GM06990 (cell line): ENCODE data around the gene B3GAT3.
"Not testable (repeated sequence)": the region's sequence is repeated elsewhere in the genome, so short reads cannot be mapped to it uniquely, and the experiment has no call there.

Source experiments
- DNase-seq: peaks from one replicate; pipeline ENCODE4 v3.0.0-alpha.2; 2011; ENCODE audit not compliant: insufficient read length; ENCODE audit errors: extremely low read depth
- H3K27me3 ChIP-seq: replicated peaks from 2 replicates; pipeline ENCODE4 v1.6.0; 2011; ENCODE audit warnings: low read length; ENCODE audit not compliant: control insufficient read depth, insufficient read depth
- H3K36me3 ChIP-seq: 2 replicates; pipeline ENCODE4 v1.5.1; 2011; ENCODE audit warnings: low read length; ENCODE audit not compliant: control insufficient read depth, insufficient read depth
- H3K4me3 ChIP-seq: replicated peaks from 2 replicates; pipeline ENCODE4 v1.5.1; 2011; ENCODE audit warnings: low read depth, mild to moderate bottlenecking, control low read depth, low read length
- CTCF ChIP-seq: IDR thresholded peaks from 2 replicates; pipeline ENCODE4 v1.5.1; 2011; ENCODE audit warnings: low read length, control low read depth, mild to moderate bottlenecking, inconsistent platforms; ENCODE audit not compliant: insufficient read depth, poor library complexity, severe bottlenecking

B3GAT3 gene

GRCh38 chr11:62574363-62575071 is 47.3 kb downstream of the B3GAT3 start:
- Histone ChIP-seq H3K36me3 (peaks cover 28% of the 10 kb centered on the region), H3K27me3 (no peaks in the 10 kb centered on the region), H3K4me3 (peak overlapping the region; percentile 71)
- no peak for TF ChIP-seq CTCF
- no peak for DNase-seq

- Histone ChIP-seq H3K4me3 (peak within 1 kb of the TSS; percentile 85), H3K36me3 (peaks cover 28% of the 10 kb centered on the region), H3K27me3 (no peaks in the 10 kb centered on the region)
- DNase-seq: peak; percentile 99
- TF ChIP-seq CTCF: no peak
These were observed 48.0 kb downstream of the B3GAT3 start, which contains the start of gene EEF1G for GRCh38 chr11:62573592-62574362. EEF1G (minus strand) TSS chr11:62573891; CDS start chr11:62573842, 49 bp downstream.

- no peak for TF ChIP-seq CTCF
- H3K4me3 ChIP-seq: peak overlapping the region; percentile 85
- DNase-seq: no peak
- H3K36me3 ChIP-seq: peaks cover 24% of the 10 kb centered on the region
- H3K27me3 ChIP-seq: no peaks in the 10 kb centered on the region
These were observed 48.7 kb downstream of the B3GAT3 start for GRCh38 chr11:62573006-62573591.

GRCh38 chr11:62572431-62572830 is 49.4 kb downstream of the B3GAT3 start:
- no peak for TF ChIP-seq CTCF
- H3K36me3 ChIP-seq: peaks cover 24% of the 10 kb centered on the region

GRCh38 chr11:62571493-62571892 is 50.3 kb downstream of the B3GAT3 start:
- not testable (repeated sequence) for H3K27me3 ChIP-seq, DNase-seq
- peaks cover 24% of the 10 kb centered on the region for H3K36me3 ChIP-seq
- peak overlapping the region; percentile 85; the same call in 1 of the 2 replicates for H3K4me3 ChIP-seq

More at GRCh38 chr11:62572431-62572830, 49.4 kb downstream of the B3GAT3 start:
- H3K27me3 ChIP-seq: no peaks in the 10 kb centered on the region
- H3K4me3 ChIP-seq: peak overlapping the region; percentile 85
- DNase-seq: no peak

GRCh38 chr11:62570903-62571302 is 50.9 kb downstream of the B3GAT3 start:
- H3K27me3 ChIP-seq, DNase-seq, H3K4me3 ChIP-seq: not testable (repeated sequence)
- H3K36me3 ChIP-seq: peaks cover 28% of the 10 kb centered on the region
